ENCODE results near the gene PTTG2. TPM values are rescaled to one million over a fixed set of nuclear protein-coding genes. Genes with fewer than 3 reads are reported as not detected.
A peak's percentile ranks its signal among the peaks of the same experiment; 100 is the strongest.
"Not testable (repeated sequence)": the region's sequence is repeated elsewhere in the genome, so short reads cannot be mapped to it uniquely, and the experiment has no call there.

PTTG2 gene
- total RNA-seq, 2 experiments from 2014 or later: 1.8 to 2.2 TPM

GRCh38 chr4:37964734-37965457 is 4.7 kb downstream of the PTTG2 start:
- ATAC-seq: no peak
- Mint-ChIP-seq H3K27me3 (ENCODE audit: low read depth) (no peaks in the 10 kb centered on the region), H3K9me3 (ENCODE audit: insufficient read depth) (no peaks in the 10 kb centered on the region), H3K27ac (no peak overlapping the region), H3K36me3 (ENCODE audit: low read depth) (peaks cover 11% of the 10 kb centered on the region), H3K4me1 (ENCODE audit: low read depth) (peaks cover 4% of the 10 kb centered on the region), H3K4me3 (no peak overlapping the region)
- no peak for DNase-seq
- ChIA-PET CTCF (no interaction called here), POLR2A (no interaction called here)

DNA sequence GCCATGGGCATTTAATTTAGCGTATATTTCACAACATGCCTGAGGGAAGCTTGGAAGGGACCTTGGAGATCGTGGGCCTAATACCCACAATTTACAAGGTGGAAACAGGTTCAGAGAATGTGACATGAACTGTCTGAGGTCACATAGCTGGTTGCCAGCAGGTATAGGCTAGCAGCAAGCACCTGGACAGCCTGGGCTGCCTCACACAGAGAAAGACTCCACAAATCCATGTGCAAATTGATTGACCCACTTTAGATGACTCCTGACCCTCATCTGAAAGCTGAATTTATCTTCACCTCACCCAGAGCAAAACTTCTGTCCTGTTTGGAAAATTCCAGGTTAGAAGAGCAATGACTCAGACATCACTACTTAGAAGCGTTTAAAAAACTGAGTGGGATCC is 5.8 kb downstream of the PTTG2 start:
- H3K4me3 Mint-ChIP-seq: no peak overlapping the region
- ChIA-PET POLR2A (interaction anchor here (0.6 kb wide), 1 partner anchor 67 kb away, joined by 3 read pairs; no protein-coding TSS in a partner anchor), CTCF (interaction anchor here (1.9 to 2.9 kb wide), 2 partner anchors 10 to 12 kb away, joined by 6 to 10 read pairs; no protein-coding TSS in a partner anchor)
- H3K4me1 Mint-ChIP-seq (ENCODE audit: low read depth): peaks cover 11% of the 10 kb centered on the region
- peaks cover 18% of the 10 kb centered on the region for H3K36me3 Mint-ChIP-seq (ENCODE audit: low read depth)
- no peaks in the 10 kb centered on the region for H3K27me3 Mint-ChIP-seq (ENCODE audit: low read depth)
- DNase-seq (no peak), ATAC-seq (no peak)
- no peaks in the 10 kb centered on the region for H3K9me3 Mint-ChIP-seq (ENCODE audit: insufficient read depth)
- H3K27ac Mint-ChIP-seq: no peak overlapping the region

DNA sequence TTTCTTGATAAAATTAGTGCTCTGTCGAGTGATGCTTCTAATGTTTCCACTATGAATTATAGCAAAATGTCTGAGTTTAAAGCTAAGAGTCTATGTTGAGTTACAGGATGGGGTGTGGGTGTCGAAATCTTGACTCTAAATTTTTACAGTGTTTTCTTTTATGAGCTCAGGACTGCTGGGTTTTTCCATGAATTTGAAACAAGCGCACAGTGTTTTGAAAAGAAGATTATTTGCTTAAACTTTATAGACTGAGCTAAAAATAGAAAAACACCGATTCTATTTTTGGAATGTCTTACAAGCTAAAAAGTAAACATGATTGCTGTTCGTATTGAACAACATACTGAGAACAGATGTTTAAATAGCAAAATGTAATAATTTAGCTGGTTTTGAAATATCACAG is 7.5 kb downstream of the PTTG2 start:
- H3K4me1 Mint-ChIP-seq (ENCODE audit: low read depth): peaks cover 11% of the 10 kb centered on the region
- no peak for DNase-seq
- H3K4me3 Mint-ChIP-seq: no peak overlapping the region
- no peak for ATAC-seq
- H3K27ac Mint-ChIP-seq: no peak overlapping the region
- no peaks in the 10 kb centered on the region for H3K9me3 Mint-ChIP-seq (ENCODE audit: insufficient read depth)
- ChIA-PET CTCF (interaction anchor here (1.9 to 2.9 kb wide), 2 partner anchors 9 to 10 kb away, joined by 6 to 10 read pairs; no protein-coding TSS in a partner anchor), POLR2A (no interaction called here)
- peaks cover 20% of the 10 kb centered on the region for H3K36me3 Mint-ChIP-seq (ENCODE audit: low read depth)
- no peaks in the 10 kb centered on the region for H3K27me3 Mint-ChIP-seq (ENCODE audit: low read depth)

DNA sequence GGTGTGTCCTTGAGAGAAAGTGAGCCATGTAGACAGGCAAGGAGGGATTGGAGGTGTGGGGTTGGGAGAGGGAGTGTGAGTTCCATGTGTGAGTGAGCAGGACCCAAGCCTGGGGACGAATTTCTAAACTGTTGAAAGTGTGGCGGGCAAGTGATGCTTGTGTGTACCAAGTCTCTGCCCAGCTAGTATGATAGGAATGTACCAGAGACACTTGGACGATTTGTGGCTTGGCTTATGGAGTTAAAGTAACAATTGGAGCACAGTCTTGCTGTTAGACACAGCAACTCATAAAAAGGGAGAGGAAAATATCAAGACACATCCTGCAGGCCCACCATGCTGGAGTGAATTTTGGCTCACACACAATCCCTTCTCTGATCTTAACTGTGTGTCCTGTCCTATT is 8.5 kb downstream of the PTTG2 start:
- DNase-seq (no peak), ATAC-seq (no peak)
- Mint-ChIP-seq H3K36me3 (ENCODE audit: low read depth) (peaks cover 20% of the 10 kb centered on the region), H3K4me1 (ENCODE audit: low read depth) (peaks cover 12% of the 10 kb centered on the region), H3K27ac (no peak overlapping the region), H3K27me3 (ENCODE audit: low read depth) (no peaks in the 10 kb centered on the region), H3K9me3 (ENCODE audit: insufficient read depth) (no peaks in the 10 kb centered on the region), H3K4me3 (no peak overlapping the region)
- POLR2A ChIA-PET: no interaction called here
- CTCF ChIA-PET: no interaction called here

DNA sequence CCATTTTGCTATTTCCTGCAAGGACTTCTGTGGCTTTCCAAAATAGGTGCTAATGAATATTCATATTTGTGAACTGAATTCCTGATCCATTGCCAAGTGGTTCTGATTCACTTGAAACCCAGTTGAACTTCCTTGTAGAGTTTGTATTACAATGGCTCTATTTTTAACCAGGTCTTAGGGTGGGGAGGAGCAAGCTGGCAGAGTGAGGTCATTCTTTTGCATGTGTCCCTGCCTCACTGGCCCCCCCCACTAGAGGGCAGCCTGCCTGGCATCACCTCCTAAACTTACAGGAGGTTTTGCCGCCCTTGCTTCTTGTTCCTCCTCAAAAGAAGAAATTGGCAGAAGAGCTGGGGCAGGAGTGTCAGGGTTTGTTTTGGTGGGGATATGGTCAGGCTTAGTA is 10.5 kb downstream of the PTTG2 start:
- DNase-seq (peak; percentile 62), ATAC-seq (peak; percentile 76)
- Mint-ChIP-seq H3K4me3 (no peak overlapping the region), H3K27ac (no peak overlapping the region), H3K4me1 (ENCODE audit: low read depth) (peaks cover 11% of the 10 kb centered on the region), H3K9me3 (ENCODE audit: insufficient read depth) (no peaks in the 10 kb centered on the region), H3K36me3 (ENCODE audit: low read depth) (peaks cover 20% of the 10 kb centered on the region), H3K27me3 (ENCODE audit: low read depth) (no peaks in the 10 kb centered on the region)
- ChIA-PET CTCF (interaction anchor here (1.0 to 2.2 kb wide), 8 partner anchors 9 to 167 kb away, joined by 3 to 9 read pairs (median 4); no protein-coding TSS in a partner anchor), POLR2A (no interaction called here)

GRCh38 chr4:37971202-37971601 is 11.0 kb downstream of the PTTG2 start:
- CTCF ChIA-PET: interaction anchor here (0.7 to 2.2 kb wide), 5 partner anchors 13 to 167 kb away, joined by 3 to 9 read pairs (median 4); no protein-coding TSS in a partner anchor
- H3K36me3 Mint-ChIP-seq (ENCODE audit: low read depth): peaks cover 20% of the 10 kb centered on the region

GRCh38 chr4:37973441-37973840 is 13.2 kb downstream of the PTTG2 start:
- Mint-ChIP-seq H3K27me3 (ENCODE audit: low read depth) (no peaks in the 10 kb centered on the region), H3K4me3 (no peak overlapping the region), H3K27ac (no peak overlapping the region), H3K4me1 (ENCODE audit: low read depth) (peaks cover 22% of the 10 kb centered on the region), H3K9me3 (ENCODE audit: insufficient read depth) (no peaks in the 10 kb centered on the region), H3K36me3 (ENCODE audit: low read depth) (peaks cover 18% of the 10 kb centered on the region)
- ChIA-PET CTCF (no interaction called here), POLR2A (no interaction called here)
- no peak for ATAC-seq
- no peak for DNase-seq

More at GRCh38 chr4:37971202-37971601, 11.0 kb downstream of the PTTG2 start:
- no peaks in the 10 kb centered on the region for H3K9me3 Mint-ChIP-seq (ENCODE audit: insufficient read depth)
- H3K27me3 Mint-ChIP-seq (ENCODE audit: low read depth): no peaks in the 10 kb centered on the region
- no peak overlapping the region for H3K27ac Mint-ChIP-seq
- POLR2A ChIA-PET: no interaction called here
- ATAC-seq: no peak
- no peak for DNase-seq
- H3K4me3 Mint-ChIP-seq: no peak overlapping the region
- peaks cover 11% of the 10 kb centered on the region for H3K4me1 Mint-ChIP-seq (ENCODE audit: low read depth)

- CTCF ChIA-PET; H3K9me3 Mint-ChIP-seq (ENCODE audit: insufficient read depth); H3K27ac Mint-ChIP-seq; H3K36me3 Mint-ChIP-seq (ENCODE audit: low read depth); H3K27me3 Mint-ChIP-seq (ENCODE audit: low read depth); H3K4me3 Mint-ChIP-seq; ATAC-seq; DNase-seq: not testable (repeated sequence)
- POLR2A ChIA-PET: interaction anchor here (4.0 kb wide), 1 partner anchor 84 kb away, joined by 23 read pairs; the partner anchor contains the start of gene TBC1D1
- peaks cover 28% of the 10 kb centered on the region for H3K4me1 Mint-ChIP-seq (ENCODE audit: low read depth)
Observed at GRCh38 chr4:37975321-37975822, 15.2 kb downstream of the PTTG2 start.

DNA sequence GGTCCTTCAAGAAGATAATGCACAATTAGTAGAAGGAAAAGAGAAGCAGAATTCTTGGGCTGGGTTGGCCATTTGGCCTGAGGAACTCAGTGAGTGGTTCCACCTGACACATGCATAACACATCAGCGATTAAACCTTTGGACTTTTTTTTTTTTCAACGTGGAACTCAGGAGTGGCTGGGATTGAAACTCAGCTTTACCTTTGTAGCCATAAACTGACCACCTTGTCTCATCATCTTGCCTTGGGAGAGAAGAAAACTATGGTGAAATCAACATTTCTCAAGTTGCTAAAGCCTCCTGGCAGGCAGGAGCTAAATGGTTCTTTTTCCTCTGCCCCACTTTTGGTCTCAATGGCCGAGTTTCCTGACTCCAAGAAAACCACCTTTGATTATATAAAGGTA is 16.3 kb downstream of the PTTG2 start:
- POLR2A ChIA-PET: interaction anchor here (4.0 kb wide), 1 partner anchor 85 kb away, joined by 23 read pairs; the partner anchor contains the start of gene TBC1D1
- H3K4me1 Mint-ChIP-seq (ENCODE audit: low read depth): peaks cover 29% of the 10 kb centered on the region
- ATAC-seq (no peak), DNase-seq (no peak)
- no peaks in the 10 kb centered on the region for H3K36me3 Mint-ChIP-seq (ENCODE audit: low read depth)
- peak overlapping the region; percentile 64 for H3K4me3 Mint-ChIP-seq
- H3K27ac Mint-ChIP-seq: peak overlapping the region; percentile 10
- CTCF ChIA-PET: interaction anchor here (0.6 to 1.4 kb wide), 7 partner anchors 9 to 212 kb away, joined by 3 to 6 read pairs (median 3); no protein-coding TSS in a partner anchor
- H3K27me3 Mint-ChIP-seq (ENCODE audit: low read depth): no peaks in the 10 kb centered on the region
- H3K9me3 Mint-ChIP-seq (ENCODE audit: insufficient read depth): no peaks in the 10 kb centered on the region

GRCh38 chr4:37976991-37977470 is 16.8 kb downstream of the PTTG2 start:
- H3K27me3 Mint-ChIP-seq (ENCODE audit: low read depth): no peaks in the 10 kb centered on the region
- H3K27ac Mint-ChIP-seq: no peak overlapping the region
- ChIA-PET CTCF (interaction anchor here (0.8 to 2.0 kb wide), 11 partner anchors 10 to 879 kb away, joined by 3 to 12 read pairs (median 4); partner anchors contain the start of gene PGM2), POLR2A (interaction anchor here (4.0 kb wide), 1 partner anchor 86 kb away, joined by 23 read pairs; the partner anchor contains the start of gene TBC1D1)
- H3K4me1 Mint-ChIP-seq (ENCODE audit: low read depth): peaks cover 35% of the 10 kb centered on the region
- H3K4me3 Mint-ChIP-seq: peak overlapping the region; percentile 83
- no peaks in the 10 kb centered on the region for H3K36me3 Mint-ChIP-seq (ENCODE audit: low read depth)
- DNase-seq (peak; percentile 84), ATAC-seq (peak; percentile 85)
- H3K9me3 Mint-ChIP-seq (ENCODE audit: insufficient read depth): no peaks in the 10 kb centered on the region

DNA sequence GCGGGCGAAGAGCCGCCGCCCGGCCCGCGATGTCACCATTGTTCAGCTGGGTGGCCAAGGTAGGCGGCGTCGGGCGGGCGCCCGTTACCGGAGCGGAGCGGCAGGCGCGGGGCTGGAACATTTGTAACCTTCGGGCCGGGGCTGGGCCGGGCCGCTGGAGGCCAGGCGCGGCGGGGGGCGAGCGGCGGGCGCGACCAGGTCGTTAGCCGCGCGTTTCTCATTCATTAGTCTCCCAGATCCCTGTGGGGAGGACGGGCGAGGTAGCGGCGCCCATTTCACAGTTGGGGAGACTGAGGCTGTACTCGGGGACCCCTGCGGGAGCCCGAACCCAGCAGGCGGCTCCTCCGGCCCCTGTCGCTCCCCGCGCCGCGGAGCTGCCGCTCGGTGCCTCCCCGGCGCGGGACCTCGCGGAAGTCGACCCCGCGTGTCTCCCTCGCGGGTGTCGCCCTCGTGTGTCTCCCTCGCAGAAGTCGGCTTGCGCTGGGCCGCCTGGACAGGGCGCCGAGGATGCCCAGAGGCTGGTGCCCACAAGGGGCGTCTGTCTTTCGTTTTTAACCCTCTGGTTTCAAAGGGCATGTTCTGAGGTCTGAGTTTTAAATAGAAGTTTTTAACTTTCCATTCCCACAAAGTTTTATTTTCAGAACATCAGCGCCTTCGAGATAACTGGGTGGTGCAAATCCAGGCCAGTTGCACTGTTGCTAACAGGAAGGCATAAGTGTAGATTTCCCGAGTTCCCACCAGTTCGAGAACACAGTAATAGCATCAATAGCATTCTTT is 17.5 kb downstream of the PTTG2 start:
- DNase-seq (peak; percentile 81), ATAC-seq (peak; percentile 88)
- H3K27me3 Mint-ChIP-seq (ENCODE audit: low read depth): no peaks in the 10 kb centered on the region
- peak overlapping the region; percentile 79 for H3K27ac Mint-ChIP-seq
- peaks cover 39% of the 10 kb centered on the region for H3K4me1 Mint-ChIP-seq (ENCODE audit: low read depth)
- CTCF ChIA-PET: interaction anchor here (1.0 to 2.0 kb wide), 11 partner anchors 11 to 878 kb away, joined by 3 to 12 read pairs (median 4); partner anchors contain the start of gene PGM2
- POLR2A ChIA-PET: interaction anchor here (0.9 to 4.0 kb wide), 2 partner anchors 16 to 86 kb away, joined by 3 to 23 read pairs; partner anchors contain the start of gene TBC1D1
- no peaks in the 10 kb centered on the region for H3K9me3 Mint-ChIP-seq (ENCODE audit: insufficient read depth)
- peaks cover 1% of the 10 kb centered on the region for H3K36me3 Mint-ChIP-seq (ENCODE audit: low read depth)
- H3K4me3 Mint-ChIP-seq: peak overlapping the region; percentile 83
